NB4 (cell line): ENCODE results near the gene HK3.

Experiments
- DNase-seq: peaks from one replicate; pipeline ENCODE4 v3.0.0; 2010; ENCODE audit warnings: low read depth
- H3K4me3 ChIP-seq: one replicate; pipeline ENCODE4 v1.5.1; 2011; ENCODE audit warnings: mild to moderate bottlenecking, low read depth, low read length, moderate library complexity
- MYC ChIP-seq: IDR thresholded peaks from 2 replicates; pipeline ENCODE4 v1.6.1; 2011; ENCODE audit warnings: low read depth, low read length
- POLR2A ChIP-seq: IDR thresholded peaks from 2 replicates; pipeline ENCODE4 v1.6.1; 2011; ENCODE audit warnings: mild to moderate bottlenecking; ENCODE audit not compliant: insufficient read length; ENCODE audit errors: extremely low read depth
- TF ChIP-seq, protein P1 (sequence below): IDR thresholded peaks from one replicate; pipeline ENCODE4 v1.5.1; 2012; ENCODE audit warnings: low read depth, low read length
- TF ChIP-seq, protein P2 (sequence below): IDR thresholded peaks from 2 replicates; pipeline ENCODE4 v1.6.1; 2011; ENCODE audit warnings: low read depth, low read length

HK3 gene

DNA sequence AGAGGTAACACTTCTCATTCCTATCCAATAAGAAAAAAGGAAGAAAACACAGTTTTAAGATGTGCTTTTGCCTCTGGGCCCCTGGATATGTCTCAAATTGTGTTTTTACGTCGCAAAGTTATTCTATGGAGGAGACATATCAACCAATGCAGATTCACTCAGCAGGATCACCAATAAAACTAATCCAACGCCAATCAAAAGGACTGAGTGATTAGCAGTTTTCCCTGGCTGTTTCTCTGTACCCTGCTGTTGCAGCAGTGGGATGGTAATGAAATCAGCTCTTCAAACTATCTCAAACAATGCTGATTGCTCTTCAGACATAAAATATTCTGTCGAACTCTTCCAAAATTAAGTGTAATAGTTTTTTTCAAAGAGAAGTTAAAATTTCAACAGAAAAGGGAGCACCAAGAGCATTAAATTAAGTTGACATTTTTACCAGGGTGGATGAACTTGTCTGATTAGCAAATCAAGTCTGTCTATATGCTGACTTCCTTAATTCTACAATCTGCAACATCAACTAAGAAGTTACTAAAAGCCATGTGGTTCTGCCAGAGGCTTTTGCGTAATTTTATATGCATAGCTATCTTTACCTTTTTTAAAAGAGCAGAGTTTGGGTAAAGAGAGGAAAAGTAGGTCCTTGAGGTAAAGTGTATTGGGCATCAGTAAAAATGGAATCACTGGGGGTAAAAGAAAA lies 9.7 kb upstream of the HK3 start:
- no peak overlapping the region for H3K4me3 ChIP-seq
- TF ChIP-seq POLR2A (no peak), MYC (peak; percentile 41; the same call in 1 of the 2 replicates)
- TF ChIP-seq, protein P1, sequence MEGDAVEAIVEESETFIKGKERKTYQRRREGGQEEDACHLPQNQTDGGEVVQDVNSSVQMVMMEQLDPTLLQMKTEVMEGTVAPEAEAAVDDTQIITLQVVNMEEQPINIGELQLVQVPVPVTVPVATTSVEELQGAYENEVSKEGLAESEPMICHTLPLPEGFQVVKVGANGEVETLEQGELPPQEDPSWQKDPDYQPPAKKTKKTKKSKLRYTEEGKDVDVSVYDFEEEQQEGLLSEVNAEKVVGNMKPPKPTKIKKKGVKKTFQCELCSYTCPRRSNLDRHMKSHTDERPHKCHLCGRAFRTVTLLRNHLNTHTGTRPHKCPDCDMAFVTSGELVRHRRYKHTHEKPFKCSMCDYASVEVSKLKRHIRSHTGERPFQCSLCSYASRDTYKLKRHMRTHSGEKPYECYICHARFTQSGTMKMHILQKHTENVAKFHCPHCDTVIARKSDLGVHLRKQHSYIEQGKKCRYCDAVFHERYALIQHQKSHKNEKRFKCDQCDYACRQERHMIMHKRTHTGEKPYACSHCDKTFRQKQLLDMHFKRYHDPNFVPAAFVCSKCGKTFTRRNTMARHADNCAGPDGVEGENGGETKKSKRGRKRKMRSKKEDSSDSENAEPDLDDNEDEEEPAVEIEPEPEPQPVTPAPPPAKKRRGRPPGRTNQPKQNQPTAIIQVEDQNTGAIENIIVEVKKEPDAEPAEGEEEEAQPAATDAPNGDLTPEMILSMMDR: no peak
- TF ChIP-seq, protein P2, sequence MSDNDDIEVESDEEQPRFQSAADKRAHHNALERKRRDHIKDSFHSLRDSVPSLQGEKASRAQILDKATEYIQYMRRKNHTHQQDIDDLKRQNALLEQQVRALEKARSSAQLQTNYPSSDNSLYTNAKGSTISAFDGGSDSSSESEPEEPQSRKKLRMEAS: peak; percentile 40; the same call in 1 of the 2 replicates
- peak; percentile 26 for DNase-seq

DNA sequence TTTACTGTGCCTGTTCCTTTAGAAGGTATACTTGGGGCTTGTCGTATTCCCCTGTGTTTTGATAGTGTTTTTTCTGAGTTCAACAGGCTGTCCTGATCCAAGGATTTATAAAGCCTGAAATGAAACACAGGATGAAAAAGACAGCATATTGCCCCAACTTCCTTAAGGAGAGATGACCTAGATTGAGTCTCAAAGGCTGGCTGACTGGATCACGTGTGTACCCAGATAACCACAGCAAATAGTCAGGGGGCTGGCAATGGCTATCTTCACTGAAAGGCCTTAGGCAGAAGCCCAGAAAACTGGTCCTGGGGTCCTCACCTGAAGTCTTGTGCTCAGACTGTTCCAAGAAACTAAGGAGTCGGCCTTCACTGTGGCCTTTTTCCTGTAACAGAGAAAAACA lies 7.7 kb upstream of the HK3 start:
- no peak overlapping the region for H3K4me3 ChIP-seq
- no peak for TF ChIP-seq MYC
- TF ChIP-seq, protein P2: no peak
- no peak for TF ChIP-seq POLR2A
- no peak for DNase-seq

DNA sequence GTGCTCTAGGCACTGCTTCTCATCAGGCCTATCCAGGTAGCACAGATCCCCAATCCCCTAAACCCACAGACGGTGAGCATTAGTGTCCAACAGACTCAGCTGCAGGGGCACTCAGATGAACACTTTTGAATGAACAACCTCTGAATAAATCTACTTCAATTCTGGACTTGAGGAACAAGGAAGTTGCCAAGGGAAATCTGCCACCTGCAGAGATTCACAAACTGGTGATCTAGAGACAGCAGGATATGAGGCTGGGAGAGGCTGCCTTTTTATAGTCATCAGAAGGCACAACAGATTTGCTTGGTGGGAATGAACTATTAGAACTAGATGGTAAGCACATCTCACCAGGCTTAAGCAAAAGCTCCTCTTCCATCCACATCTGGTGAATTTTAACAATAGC lies 7.0 kb upstream of the HK3 start:
- no peak for DNase-seq
- no peak overlapping the region for H3K4me3 ChIP-seq
- TF ChIP-seq, protein P1: no peak
- TF ChIP-seq POLR2A (no peak), MYC (no peak)
- TF ChIP-seq, protein P2: no peak

DNA sequence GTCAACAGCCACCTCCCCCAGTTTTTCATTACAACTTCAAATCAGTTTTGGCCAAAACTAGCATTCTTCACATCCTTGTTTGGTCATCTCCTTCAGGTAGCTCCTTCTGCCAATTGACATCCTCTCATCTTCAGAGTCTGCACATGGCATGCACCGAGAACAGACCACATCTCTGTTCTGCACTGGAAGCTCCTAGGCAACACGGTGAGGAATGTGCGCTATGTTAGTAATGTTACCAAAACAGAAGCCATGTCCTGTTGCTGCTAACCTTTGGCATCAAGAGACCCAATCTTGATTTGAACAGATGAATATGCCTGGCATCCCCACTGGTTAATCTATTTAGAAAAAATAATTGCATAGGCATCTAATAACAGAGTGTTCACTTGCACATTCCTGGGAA lies 5.1 kb upstream of the HK3 start:
- no peak overlapping the region for H3K4me3 ChIP-seq
- TF ChIP-seq POLR2A (no peak), MYC (no peak)
- TF ChIP-seq, protein P2: no peak
- TF ChIP-seq, protein P1: no peak
- no peak for DNase-seq

DNA sequence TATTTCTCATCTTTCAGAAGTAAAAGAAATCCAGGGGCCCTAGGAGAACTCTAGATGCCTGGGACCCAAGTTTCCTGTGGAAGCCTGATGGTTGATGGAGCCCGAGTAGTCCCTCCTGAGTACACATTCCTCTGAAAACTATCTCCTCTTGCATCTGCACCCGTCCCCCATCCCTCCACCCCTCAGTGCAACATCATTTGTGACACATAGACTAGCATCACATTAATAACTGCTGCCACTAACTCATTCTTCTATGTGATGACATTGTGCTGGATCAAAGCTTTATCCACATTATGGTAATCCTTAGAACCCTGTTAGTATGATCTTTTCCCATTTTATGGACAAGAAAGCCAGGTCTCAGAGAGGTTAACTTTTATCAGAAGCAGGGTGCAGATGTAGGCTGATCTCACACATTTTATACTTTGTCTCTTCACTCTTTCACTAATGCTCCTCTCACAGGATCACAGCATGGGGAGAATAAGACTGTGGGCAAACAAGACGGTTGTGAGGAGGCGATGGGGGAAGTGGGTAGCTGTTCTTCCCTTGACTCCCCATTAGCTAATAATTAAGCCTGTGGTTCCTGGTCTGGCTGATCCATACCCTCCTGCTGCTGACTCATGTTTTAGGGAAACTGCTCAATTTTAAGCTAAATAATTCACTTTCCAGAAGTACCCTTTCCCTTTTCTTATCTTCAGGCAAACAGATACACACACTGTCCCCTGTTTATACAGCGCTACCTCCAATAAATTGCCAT lies 3.9 kb upstream of the HK3 start:
- TF ChIP-seq POLR2A: no peak
- H3K4me3 ChIP-seq: no peak overlapping the region
- DNase-seq: no peak

DNA sequence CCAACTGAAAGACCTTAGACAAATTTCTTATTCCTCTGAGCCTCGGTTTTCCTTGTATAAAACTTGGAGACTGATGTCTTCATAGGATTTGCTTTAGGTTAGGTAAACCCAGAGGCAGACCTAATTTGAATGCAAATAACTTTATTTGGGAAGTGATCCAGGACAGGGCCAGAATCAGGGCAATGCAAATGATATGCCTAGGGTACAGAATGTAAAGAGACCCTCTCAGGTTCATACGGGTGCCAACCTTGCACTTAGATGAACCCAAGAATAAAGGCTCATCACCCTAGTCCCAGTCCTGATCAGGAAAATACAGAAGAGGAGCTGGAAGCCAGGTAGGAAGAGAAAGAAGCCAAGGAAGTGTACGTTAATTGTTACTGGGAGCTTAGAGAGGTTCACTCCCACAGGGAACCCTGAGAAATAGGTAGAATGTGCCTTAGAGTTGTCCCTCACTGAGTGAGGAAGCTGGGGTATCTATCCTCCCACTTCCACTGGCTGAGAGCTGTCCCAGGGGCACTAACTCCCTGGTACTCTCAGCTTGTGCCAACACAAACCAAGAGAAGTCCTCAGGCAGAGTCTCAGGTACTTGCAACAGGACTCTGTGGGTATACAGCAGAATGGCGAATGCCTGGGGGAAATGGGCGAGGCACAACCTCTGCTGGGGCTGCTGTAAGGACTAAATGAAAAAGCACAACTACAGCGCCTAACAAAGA lies 3.1 kb upstream of the HK3 start:
- no peak for TF ChIP-seq MYC
- no peak for TF ChIP-seq POLR2A
- TF ChIP-seq, protein P2: no peak
- TF ChIP-seq, protein P1: no peak
- DNase-seq: no peak
- H3K4me3 ChIP-seq: no peak overlapping the region
